Prostate gland (tissue), 2 donors: ENCODE results near the gene EIF1B.

Experiments used
- POLR2A ChIP-seq: fragments of 450-650 bp; IDR thresholded peaks from one replicate; pipeline ENCODE4 v1.6.1; 2016; ENCODE audit warnings: antibody characterized with exemption, mild to moderate bottlenecking
- TF ChIP-seq, protein P1 (sequence below), 4 experiments: fragments of 200-600 bp in 2 of 4; fragments of 450-650 bp in 2 of 4; sonication (generic) in 2 of 4; IDR thresholded peaks; 1 replicate in 3 of 4; 2 replicates in 1 of 4; pipeline ENCODE4 v1.5.1; 2016 to 2019; ENCODE audit warnings: antibody characterized with exemption in 4 of 4, mild to moderate bottlenecking in 2 of 4, moderate library complexity in 2 of 4

DNA sequence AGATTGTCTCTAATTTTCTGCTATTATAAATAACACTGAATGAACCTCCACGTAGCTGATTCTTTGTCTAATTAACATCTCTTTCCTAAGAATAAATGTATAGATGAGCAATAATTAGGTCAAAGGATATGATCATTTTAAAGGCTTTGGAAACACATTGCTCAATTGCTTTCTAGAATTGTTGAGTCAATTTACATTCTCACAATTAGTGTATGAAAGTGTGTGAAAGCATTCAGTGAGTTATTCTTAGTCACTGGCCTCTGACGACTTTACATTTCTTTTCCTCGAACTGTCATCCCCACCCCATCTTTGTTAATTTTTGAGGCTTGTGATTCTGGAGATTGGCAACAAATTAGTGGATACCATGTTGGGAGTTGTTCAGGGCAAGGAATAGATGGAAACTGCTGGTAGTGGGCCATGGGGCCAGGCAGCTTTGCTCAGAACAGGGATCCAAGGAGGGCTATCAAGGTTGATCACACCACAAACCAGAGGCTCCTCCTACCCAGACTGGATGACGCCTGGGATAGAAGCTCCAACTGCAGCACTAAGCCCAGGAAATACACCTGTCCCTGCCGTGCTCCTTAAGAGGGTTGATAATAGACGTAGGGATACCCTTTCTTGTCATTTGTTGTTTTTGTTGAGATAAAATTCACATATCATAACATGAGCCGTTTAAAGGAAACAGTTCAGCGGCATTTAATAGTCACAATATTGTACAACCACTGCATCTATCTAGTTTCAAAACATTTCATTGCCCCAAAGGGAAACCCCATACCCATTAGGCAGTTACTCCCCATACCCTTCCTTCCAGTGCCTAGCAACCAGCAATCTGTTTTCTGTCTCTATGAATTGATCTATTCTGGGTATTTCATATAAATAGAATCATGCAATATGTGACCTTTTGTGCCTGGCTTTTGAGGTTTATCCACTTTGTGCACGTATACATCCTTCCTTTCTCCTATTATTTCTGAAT lies 27.9 kb downstream of the EIF1B start:
- TF ChIP-seq, protein P1, sequence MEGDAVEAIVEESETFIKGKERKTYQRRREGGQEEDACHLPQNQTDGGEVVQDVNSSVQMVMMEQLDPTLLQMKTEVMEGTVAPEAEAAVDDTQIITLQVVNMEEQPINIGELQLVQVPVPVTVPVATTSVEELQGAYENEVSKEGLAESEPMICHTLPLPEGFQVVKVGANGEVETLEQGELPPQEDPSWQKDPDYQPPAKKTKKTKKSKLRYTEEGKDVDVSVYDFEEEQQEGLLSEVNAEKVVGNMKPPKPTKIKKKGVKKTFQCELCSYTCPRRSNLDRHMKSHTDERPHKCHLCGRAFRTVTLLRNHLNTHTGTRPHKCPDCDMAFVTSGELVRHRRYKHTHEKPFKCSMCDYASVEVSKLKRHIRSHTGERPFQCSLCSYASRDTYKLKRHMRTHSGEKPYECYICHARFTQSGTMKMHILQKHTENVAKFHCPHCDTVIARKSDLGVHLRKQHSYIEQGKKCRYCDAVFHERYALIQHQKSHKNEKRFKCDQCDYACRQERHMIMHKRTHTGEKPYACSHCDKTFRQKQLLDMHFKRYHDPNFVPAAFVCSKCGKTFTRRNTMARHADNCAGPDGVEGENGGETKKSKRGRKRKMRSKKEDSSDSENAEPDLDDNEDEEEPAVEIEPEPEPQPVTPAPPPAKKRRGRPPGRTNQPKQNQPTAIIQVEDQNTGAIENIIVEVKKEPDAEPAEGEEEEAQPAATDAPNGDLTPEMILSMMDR (IDR thresholded peaks at IDR 0.05), result no peak
- no peak for TF ChIP-seq POLR2A
